GM18505 (cell line): ENCODE results near the gene KRT33B.

ENCODE experiments used
- ATAC-seq: cut with Tn5 transposase; IDR thresholded peaks from one replicate; pipeline ENCODE4 v1.9.1; 2021; ENCODE audit not compliant: unreplicated experiment
- POLR2A ChIP-seq: IDR thresholded peaks from 4 replicates; pipeline ENCODE4 v1.6.1; 2011; ENCODE audit warnings: borderline replicate concordance; ENCODE audit not compliant: insufficient read depth, insufficient read length; ENCODE audit errors: extremely low read depth

Gene KRT33B

DNA sequence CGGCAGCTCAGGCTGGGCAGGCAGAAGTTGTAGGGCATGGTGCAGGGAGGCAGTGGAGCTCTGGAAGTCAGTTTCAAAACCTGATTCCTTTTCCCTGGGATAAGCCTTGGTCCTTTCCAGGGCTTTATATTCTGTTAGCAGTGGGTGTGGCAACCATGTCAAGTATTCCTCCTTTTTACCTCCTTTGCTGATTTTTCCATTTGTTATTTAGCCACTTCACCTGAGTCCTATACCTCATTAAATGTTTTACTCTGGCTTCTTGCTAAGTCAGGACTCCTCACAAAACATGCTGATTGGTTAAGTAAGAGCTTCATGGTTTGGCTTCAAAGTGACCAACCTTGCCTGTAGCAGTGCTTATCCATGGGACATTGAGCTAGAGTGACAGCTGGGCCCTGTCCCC is at the start of gene KRT33B:
KRT33B (minus strand) TSS at position 101 of the 400 bp plus-strand sequence; CDS start at position 38, 63 bp downstream.
- TF ChIP-seq POLR2A: no peak
- no peak for ATAC-seq

- ATAC-seq: no peak
- no peak for TF ChIP-seq POLR2A
Observed at GRCh38 chr17:41418116-41418860, 48.7 kb upstream of the KRT33B start.

DNA sequence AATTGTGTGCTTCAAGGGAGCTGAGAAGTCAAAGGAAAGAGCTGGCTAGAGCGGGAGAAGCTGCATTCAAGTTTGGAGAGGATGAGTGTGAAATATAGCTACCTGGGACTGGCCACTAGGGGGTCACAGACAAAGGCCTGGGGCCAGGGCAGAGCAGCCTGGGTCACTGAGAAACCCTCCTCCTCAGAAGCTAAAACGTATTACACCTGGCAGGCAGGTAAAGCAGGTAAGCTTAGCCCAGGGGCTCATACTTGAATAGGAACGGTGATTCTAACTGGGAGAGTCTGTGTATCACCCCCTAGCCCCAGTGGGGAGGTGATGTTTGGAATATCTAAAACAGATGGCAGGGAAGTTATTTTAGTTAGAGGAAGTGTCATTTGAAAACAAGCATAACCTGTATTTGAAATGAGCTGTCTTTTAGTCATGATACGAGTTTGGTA is 48.0 kb upstream of the KRT33B start:
- no peak for ATAC-seq
- TF ChIP-seq POLR2A: no peak

DNA sequence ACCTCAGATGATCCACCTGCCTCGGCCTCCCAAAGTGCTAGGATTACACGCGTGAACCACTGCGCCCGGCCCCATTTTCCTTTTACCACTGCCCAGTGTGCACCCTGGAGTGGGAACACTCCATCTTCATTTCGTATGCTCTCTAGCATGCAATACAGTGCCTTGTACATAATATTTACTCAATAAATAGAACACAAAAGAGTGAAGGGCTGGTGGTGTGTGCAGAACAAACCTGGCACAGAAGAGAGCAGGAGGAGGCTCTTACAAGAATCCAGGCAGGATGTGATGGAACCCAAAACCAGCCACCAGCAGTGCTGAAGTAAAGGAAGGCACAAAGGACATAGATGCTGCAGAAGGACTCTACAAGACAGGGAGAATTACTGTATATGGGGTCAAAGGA is 47.5 kb upstream of the KRT33B start:
- no peak for TF ChIP-seq POLR2A
- no peak for ATAC-seq

GRCh38 chr17:41416479-41416878 is 46.9 kb upstream of the KRT33B start:
- TF ChIP-seq POLR2A: no peak
- ATAC-seq: no peak

GRCh38 chr17:41415833-41416335 is 46.3 kb upstream of the KRT33B start:
- no peak for TF ChIP-seq POLR2A
- ATAC-seq: no peak

DNA sequence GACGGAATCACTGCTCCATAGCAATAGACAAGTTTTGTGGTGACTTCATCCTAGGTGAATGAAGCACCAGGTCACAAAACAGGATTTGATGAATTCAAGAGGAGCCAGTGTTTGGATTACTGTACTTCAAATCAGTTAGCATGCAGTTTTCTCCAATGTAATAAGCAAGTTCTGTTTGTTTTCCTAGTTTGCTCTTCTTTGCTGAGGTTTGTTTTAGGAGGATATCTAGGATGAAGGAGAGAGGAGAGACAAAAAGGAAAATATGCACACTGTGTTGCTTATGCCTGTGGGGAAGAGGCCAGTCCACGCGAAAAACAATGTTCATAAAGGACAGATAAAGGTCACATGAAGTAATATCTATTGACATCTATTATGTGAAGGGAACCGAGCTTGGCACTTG is 45.8 kb upstream of the KRT33B start:
- TF ChIP-seq POLR2A: no peak

GRCh38 chr17:41413982-41414381 is 44.4 kb upstream of the KRT33B start:
- no peak for TF ChIP-seq POLR2A
- no peak for ATAC-seq

More for the DNA sequence above, 45.8 kb upstream of the KRT33B start:
- no peak for ATAC-seq

DNA sequence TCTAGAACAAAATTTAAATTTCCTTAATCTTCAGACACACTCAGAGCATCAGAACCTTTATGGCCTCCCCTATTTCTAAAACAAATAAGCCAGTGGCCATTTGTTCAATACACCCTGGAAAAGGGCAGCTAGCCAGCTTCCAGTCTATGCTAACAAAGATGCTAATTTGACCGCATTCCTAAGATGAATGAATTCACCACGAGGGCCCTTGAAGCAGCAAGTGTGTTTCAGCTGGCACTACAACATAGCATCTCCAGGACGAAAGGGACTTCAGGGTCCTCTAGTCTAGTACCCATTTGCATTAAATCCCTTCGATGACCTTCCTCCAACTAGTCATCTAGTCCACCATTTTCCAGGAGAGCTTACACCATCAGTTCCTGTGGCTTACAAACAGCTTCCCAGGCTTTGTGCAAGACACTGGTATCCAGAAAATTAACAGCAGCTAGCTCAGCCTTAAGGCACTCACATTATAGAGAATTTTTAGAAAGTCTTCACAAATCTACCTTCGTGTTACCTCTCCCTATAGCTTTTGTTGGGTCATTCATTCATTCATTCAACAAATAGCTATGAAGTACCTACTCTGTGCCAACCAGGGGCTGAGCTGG is 43.8 kb upstream of the KRT33B start:
- no peak for TF ChIP-seq POLR2A
- no peak for ATAC-seq

- no peak for TF ChIP-seq POLR2A
- no peak for ATAC-seq
Observed at GRCh38 chr17:41411072-41411840, 41.6 kb upstream of the KRT33B start.

- no peak for ATAC-seq
- no peak for TF ChIP-seq POLR2A
Observed at GRCh38 chr17:41407226-41407625, 37.6 kb upstream of the KRT33B start.

- no peak for ATAC-seq
Observed at GRCh38 chr17:41406205-41406604, 36.6 kb upstream of the KRT33B start.

DNA sequence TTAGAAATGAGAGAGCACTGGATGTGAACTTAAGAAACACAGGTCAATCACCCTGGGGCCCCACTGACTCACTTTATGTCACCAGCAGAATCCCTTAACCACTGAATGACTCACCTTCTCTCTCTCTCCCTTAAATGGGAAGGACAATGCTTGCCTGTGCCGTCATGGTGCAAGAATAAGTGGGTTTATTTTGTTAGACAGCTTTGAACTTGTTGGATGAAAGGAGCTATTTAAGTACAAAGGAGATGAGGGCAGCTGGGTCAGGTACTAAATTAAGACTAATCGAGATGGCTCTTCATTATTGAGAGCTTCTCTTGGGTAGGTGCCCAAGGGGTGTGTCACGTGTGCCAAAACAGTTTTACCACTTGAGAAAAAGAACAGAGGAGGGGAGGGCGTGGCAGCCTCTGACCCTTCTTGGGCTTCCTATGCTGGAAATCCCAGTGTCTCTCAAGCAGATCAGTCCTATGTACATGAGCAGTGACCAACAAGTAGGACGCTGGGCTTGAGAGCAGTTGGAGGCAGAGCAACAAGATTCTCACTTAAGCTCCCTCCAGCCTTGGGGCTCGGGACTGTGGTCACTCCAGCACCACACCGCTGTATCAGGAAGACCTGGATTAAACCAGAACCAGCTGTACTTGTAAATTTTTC is 34.5 kb upstream of the KRT33B start:
- no peak for ATAC-seq

More at GRCh38 chr17:41406205-41406604, 36.6 kb upstream of the KRT33B start:
- TF ChIP-seq POLR2A: no peak

More for the DNA sequence above, 34.5 kb upstream of the KRT33B start:
- no peak for TF ChIP-seq POLR2A
